Right atrium auricular region (tissue), 2 donors: Measurements from ENCODE around the gene ZCCHC4. TPM values are rescaled to one million over a fixed set of nuclear protein-coding genes. Genes with fewer than 3 reads are reported as not detected.
"Not testable (repeated sequence)": the region's sequence is repeated elsewhere in the genome, so short reads cannot be mapped to it uniquely, and the experiment has no call there.

ENCODE experiments used
- DNase-seq: peaks from one replicate; pipeline ENCODE4 v3.0.0-alpha.2; 2019; ENCODE audit warnings: low spot score
- H3K27ac ChIP-seq, 2 donors: fragments of 200-600 bp; sonication (generic); 1 replicate in 1 of 2; 2 replicates in 1 of 2; pipeline ENCODE4 v1.5.1; 2016 to 2019
- H3K27me3 ChIP-seq, 2 donors: fragments of 200-600 bp; sonication (generic); one replicate each; pipeline versions ENCODE4 v1.5.1 to v1.6.0; 2017 to 2019
- H3K36me3 ChIP-seq: fragments of 200-600 bp; sonication (generic); one replicate; pipeline ENCODE4 v1.5.1; 2016
- H3K4me1 ChIP-seq, 2 donors: fragments of 200-600 bp; sonication (generic); one replicate each; pipeline versions ENCODE4 v1.5.1 to v1.6.0; 2017 to 2019
- H3K4me3 ChIP-seq, 2 donors: fragments of 200-600 bp; sonication (generic); 1 replicate in 1 of 2; 2 replicates in 1 of 2; pipeline ENCODE4 v1.5.1; 2017 to 2019; ENCODE audit warnings: mild to moderate bottlenecking in 1 of 2, moderate library complexity in 1 of 2
- H3K9me3 ChIP-seq, 2 donors: fragments of 200-600 bp; sonication (generic); one replicate each; pipeline ENCODE4 v1.5.1; 2019
- total RNA-seq, 2 donors: library from RNA; depleted of rRNA; stranded (reverse); fragments of >200 nt; gene quantifications; one replicate each; pipeline ENCODE4 v1.1.0, GENCODE V29; 2016
- TF ChIP-seq, protein P1 (sequence below), 2 donors: fragments of 200-600 bp; sonication (generic); IDR thresholded peaks; one replicate each; pipeline ENCODE4 v1.5.1; 2019; ENCODE audit warnings: antibody characterized with exemption in 2 of 2

Gene ZCCHC4
- total RNA-seq, 2 donors from 2014 or later, result 7.4 to 7.9 TPM

DNA sequence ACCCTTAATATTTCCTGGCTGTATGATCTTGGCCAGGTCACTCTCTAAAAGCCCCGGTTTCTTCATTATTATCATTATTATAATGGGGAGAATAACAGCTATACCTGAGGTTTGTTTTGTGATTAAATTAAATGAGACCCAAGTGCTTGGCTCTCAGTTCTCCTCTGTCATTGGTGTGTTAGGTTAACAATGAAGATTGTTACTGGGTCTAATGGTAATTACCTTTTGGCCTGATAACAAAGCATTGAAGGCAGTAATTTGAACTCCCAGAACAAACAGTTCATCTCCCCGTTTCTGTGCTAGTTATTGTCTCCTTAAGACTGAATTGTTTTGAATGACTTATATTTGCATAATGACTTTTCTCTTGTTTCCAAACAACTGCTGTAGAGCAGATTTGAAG, 57.7 kb downstream of the ZCCHC4 start:
- H3K4me3 ChIP-seq, result no peak overlapping the region
- H3K36me3 ChIP-seq, result peaks cover 14% of the 10 kb centered on the region
- no peak for DNase-seq
- H3K27ac ChIP-seq, result no peak overlapping the region
- H3K27me3 ChIP-seq, result no peaks in the 10 kb centered on the region
- H3K4me1 ChIP-seq, result no peaks in the 10 kb centered on the region
- TF ChIP-seq, protein P1, sequence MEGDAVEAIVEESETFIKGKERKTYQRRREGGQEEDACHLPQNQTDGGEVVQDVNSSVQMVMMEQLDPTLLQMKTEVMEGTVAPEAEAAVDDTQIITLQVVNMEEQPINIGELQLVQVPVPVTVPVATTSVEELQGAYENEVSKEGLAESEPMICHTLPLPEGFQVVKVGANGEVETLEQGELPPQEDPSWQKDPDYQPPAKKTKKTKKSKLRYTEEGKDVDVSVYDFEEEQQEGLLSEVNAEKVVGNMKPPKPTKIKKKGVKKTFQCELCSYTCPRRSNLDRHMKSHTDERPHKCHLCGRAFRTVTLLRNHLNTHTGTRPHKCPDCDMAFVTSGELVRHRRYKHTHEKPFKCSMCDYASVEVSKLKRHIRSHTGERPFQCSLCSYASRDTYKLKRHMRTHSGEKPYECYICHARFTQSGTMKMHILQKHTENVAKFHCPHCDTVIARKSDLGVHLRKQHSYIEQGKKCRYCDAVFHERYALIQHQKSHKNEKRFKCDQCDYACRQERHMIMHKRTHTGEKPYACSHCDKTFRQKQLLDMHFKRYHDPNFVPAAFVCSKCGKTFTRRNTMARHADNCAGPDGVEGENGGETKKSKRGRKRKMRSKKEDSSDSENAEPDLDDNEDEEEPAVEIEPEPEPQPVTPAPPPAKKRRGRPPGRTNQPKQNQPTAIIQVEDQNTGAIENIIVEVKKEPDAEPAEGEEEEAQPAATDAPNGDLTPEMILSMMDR (IDR thresholded peaks at IDR 0.05), result no peak
- no peaks in the 10 kb centered on the region for H3K9me3 ChIP-seq

DNA sequence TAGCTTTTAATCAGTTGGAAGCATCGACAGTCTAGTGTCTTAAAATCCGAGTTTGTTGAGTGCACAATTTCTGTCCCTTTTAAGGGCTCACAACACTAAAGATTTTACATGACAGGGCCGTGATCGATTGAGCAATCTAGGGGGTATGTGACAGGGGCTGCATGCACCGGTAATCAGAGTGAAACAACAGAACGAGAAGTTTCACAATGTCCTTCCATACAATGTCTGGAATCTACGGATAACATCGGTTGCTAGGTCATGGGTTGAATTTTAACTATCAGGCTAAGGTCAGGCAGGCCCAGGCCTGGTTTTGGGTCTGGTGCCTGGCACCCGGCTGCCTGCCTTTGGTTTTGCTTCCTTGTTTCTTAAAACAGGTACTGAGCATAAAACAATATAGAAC, 60.0 kb downstream of the ZCCHC4 start:
- H3K27me3 ChIP-seq, H3K9me3 ChIP-seq, H3K4me1 ChIP-seq, H3K4me3 ChIP-seq, DNase-seq, H3K27ac ChIP-seq: not testable (repeated sequence)
- H3K36me3 ChIP-seq, result peaks cover 14% of the 10 kb centered on the region

DNA sequence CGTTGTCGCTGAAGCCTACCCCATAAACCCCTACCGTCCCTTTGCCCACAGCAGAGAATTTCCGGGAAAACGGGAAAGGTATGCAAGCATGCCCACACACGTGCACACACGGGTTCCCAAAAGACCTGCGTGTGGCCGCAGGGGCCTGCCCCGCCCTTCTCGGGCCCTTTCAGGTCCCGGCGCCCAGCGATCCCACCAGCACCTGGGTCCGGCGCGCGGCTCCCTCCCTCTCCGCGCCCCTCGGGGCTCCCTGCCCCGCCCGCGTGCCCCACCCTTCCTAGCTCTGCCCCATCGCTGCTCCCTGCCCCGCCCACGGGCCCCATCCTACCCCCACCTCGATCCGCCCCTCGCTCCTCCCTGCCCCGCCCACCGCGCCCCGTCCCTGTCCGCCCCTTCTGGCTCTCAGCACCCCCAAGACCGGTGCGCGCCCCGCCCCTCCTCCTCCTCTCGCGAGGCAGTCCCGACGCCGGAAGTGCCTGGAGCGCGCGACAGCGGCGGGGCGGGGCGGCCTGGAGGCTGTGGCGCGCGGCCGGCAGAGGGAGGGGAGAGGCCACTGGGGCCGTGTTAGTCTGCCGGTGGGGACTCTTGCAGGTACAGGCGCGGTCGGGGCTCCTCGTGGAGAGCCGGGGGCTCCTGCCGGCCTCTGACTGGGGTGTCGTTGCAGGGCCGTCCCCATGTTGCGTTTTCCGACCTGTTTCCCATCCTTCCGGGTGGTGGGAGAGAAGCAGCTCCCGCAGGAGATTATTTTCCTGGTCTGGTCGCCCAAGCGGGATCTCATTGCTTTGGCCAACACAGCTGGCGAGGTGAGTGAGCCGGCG, 64.4 kb downstream of the ZCCHC4 start, which contains the start of gene ANAPC4:
Gene ANAPC4 (plus strand): TSS at position 510 of the 818 bp plus-strand sequence. CDS start 165 bp downstream, at position 675.
- Histone ChIP-seq H3K36me3 (peaks cover 7% of the 10 kb centered on the region), H3K4me1 (peaks cover 0 to 28% of the 10 kb centered on the region in 2 donors), H3K27me3 (no peaks in the 10 kb centered on the region), H3K9me3 (no peaks in the 10 kb centered on the region), H3K4me3 (peak within 1 kb of the TSS; percentile 87), H3K27ac (peak within 1 kb of the TSS; percentile 76 to 79)
- TF ChIP-seq, protein P1 (IDR thresholded peaks at IDR 0.05), result peak in 1 of 2 donors; percentile 36
- peak; percentile 90 for DNase-seq

DNA sequence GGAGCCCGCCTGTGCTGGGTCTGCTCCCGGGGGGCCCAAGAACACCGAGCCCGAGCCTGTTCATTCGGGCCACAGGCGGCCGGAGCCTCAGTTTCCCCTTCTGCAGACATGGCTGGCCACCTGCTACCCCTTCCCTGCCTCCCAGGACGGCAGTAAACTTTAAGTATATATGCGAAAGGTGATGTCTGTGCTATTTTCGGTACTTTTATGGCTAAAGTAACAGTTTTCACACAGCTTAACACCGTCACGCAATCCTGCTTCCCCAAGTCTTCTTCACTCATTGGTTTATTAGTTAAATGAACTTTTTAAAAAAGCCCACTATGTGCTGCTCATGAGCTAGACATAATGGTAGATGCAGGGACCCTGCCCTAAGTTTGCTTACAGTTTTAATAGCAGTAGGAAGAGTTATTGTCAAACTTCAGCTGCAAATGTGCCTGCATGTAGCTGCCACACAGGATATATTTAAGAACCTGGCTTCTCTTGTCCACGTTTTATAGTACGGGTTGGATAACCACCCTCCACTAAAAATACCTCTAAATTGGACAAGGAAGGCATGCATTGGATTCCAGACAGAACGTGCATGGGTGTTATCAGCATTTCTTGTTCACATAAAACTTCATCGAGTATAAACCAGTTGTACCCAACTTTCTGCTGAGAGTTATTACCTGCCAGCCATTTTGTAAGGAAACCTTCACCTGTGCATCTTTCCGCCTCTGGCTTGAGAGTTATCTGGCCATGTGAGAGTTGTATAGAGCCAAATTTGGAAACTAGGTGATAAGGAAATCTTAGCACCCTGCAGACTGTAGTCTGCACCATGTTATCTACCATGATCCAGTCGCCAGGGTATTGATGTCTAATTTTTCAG, 65.2 kb downstream of the ZCCHC4 start:
- Histone ChIP-seq H3K9me3 (no peaks in the 10 kb centered on the region), H3K27me3 (no peaks in the 10 kb centered on the region), H3K27ac (peak overlapping the region; percentile 76 to 79), H3K4me3 (peak overlapping the region; percentile 87), H3K36me3 (peaks cover 7% of the 10 kb centered on the region), H3K4me1 (peaks cover 0 to 28% of the 10 kb centered on the region in 2 donors)
- DNase-seq, result no peak
- TF ChIP-seq, protein P1 (IDR thresholded peaks at IDR 0.05), result no peak

DNA sequence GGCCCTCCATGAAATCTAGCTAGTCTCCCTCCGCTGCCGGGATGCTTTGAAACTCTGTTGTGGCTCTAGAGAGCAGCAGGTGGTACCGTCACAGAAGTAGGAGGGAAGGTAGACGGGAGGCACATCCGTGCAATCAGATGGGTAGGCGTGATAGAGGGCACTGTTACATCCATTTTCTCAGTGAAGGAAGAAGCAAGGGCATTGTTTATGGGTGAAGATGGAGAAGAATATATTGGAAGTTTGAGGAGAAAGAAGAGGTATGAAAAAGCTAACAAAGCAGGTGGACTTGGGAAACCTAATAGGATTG, 65.8 kb downstream of the ZCCHC4 start:
- no peaks in the 10 kb centered on the region for H3K27me3 ChIP-seq
- no peak overlapping the region for H3K4me3 ChIP-seq
- H3K9me3 ChIP-seq, result no peaks in the 10 kb centered on the region
- DNase-seq, result no peak
- TF ChIP-seq, protein P1 (IDR thresholded peaks at IDR 0.05), result no peak
- peaks cover 0 to 28% of the 10 kb centered on the region in 2 donors for H3K4me1 ChIP-seq
- no peak overlapping the region for H3K27ac ChIP-seq
- peaks cover 12% of the 10 kb centered on the region for H3K36me3 ChIP-seq

DNA sequence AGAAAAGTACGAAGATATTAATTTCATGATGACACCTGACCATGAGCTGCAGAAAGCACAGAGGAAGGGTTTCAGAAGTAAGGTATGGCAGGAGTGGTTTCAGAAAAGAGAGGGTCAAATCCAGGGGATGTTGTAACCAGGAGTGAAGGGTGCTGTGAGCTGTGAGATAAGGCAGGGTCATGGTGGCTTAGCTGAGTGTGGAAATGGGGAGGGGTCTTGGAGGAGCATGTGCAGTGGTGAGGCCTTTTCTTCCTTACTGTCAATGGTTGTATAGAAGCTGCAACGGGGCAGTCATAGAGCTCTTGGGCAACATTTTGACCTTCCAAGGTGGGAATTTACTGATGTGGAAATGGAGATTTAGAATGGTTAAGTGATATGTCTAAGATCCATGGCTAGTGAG, 67.0 kb downstream of the ZCCHC4 start:
- Histone ChIP-seq H3K4me3 (no peak overlapping the region), H3K36me3 (peaks cover 24% of the 10 kb centered on the region), H3K27ac (no peak overlapping the region), H3K9me3 (no peaks in the 10 kb centered on the region), H3K4me1 (peaks cover 0 to 28% of the 10 kb centered on the region in 2 donors), H3K27me3 (no peaks in the 10 kb centered on the region)
- no peak for DNase-seq
- TF ChIP-seq, protein P1 (IDR thresholded peaks at IDR 0.05), result no peak
